Skeletal muscle tissue (tissue), 4 donors: Measurements from ENCODE around the gene CFAP46. TPM values are rescaled to one million over a fixed set of nuclear protein-coding genes. Genes with fewer than 3 reads are reported as not detected.

Experiments
- H3K27ac ChIP-seq: one replicate; pipeline ENCODE4 v1.7.0; 2013; ENCODE audit warnings: mild to moderate bottlenecking, low read depth, low read length, inconsistent platforms
- H3K27me3 ChIP-seq, 3 donors: one replicate each; pipeline ENCODE4 v1.7.0; 2013; ENCODE audit warnings: low read length in 3 of 3; ENCODE audit not compliant: control insufficient read depth in 3 of 3, insufficient read depth in 3 of 3
- H3K36me3 ChIP-seq, 3 donors: one replicate each; pipeline ENCODE4 v1.7.0; 2013; ENCODE audit warnings: low read length in 3 of 3; ENCODE audit not compliant: control insufficient read depth in 3 of 3, insufficient read depth in 3 of 3
- H3K4me1 ChIP-seq, 3 donors: one replicate each; pipeline ENCODE4 v1.7.0; 2013; ENCODE audit warnings: low read length in 3 of 3, mild to moderate bottlenecking in 3 of 3; ENCODE audit not compliant: control insufficient read depth in 3 of 3, insufficient read depth in 3 of 3
- H3K4me3 ChIP-seq, 3 donors: one replicate each; pipeline ENCODE4 v1.7.0; 2013; ENCODE audit warnings: low read length in 3 of 3
- H3K9ac ChIP-seq, 3 donors: one replicate each; pipeline ENCODE4 v1.7.0; 2013; ENCODE audit warnings: low read length in 3 of 3, mild to moderate bottlenecking in 3 of 3, moderate library complexity in 2 of 3, low read depth in 1 of 3
- H3K9me3 ChIP-seq, 3 donors: one replicate each; pipeline ENCODE4 v1.7.0; 2013; ENCODE audit warnings: low read length in 3 of 3; ENCODE audit not compliant: control insufficient read depth in 3 of 3
- total RNA-seq: library from RNA; depleted of rRNA; stranded (reverse); fragments of >200 nt; gene quantifications from one replicate; pipeline ENCODE4 v1.2.3, GENCODE V29; 2014
- donor health status: Osteomylitis.

CFAP46 gene
- total RNA-seq, 1 donor from 2014 or later = not detected

GRCh38 chr10:132815168-132815857 is 127.1 kb downstream of the CFAP46 start:
- no peak overlapping the region for H3K27ac ChIP-seq
- no peak overlapping the region for H3K4me3 ChIP-seq
- peaks cover 0 to 28% (median 2%) of the 10 kb centered on the region in 3 donors for H3K27me3 ChIP-seq
- no peaks in the 10 kb centered on the region for H3K4me1 ChIP-seq
- H3K9me3 ChIP-seq = no peaks in the 10 kb centered on the region
- no peak overlapping the region for H3K9ac ChIP-seq
- peaks cover 0 to 6% (median 5%) of the 10 kb centered on the region in 3 donors for H3K36me3 ChIP-seq

- Histone ChIP-seq H3K36me3 (peaks cover 0 to 3% (median 0%) of the 10 kb centered on the region in 3 donors), H3K9me3 (no peaks in the 10 kb centered on the region)
These were observed 127.9 kb downstream of the CFAP46 start for GRCh38 chr10:132814469-132814856.

GRCh38 chr10:132813560-132814468 is 128.6 kb downstream of the CFAP46 start:
- H3K27me3 ChIP-seq = peaks cover 0 to 29% (median 2%) of the 10 kb centered on the region in 3 donors
- H3K4me3 ChIP-seq = no peak overlapping the region
- no peaks in the 10 kb centered on the region for H3K4me1 ChIP-seq
- peaks cover 0 to 3% (median 0%) of the 10 kb centered on the region in 3 donors for H3K36me3 ChIP-seq
- H3K9ac ChIP-seq = no peak overlapping the region
- H3K27ac ChIP-seq = no peak overlapping the region
- H3K9me3 ChIP-seq = no peaks in the 10 kb centered on the region

More at GRCh38 chr10:132814469-132814856, 127.9 kb downstream of the CFAP46 start:
- H3K27ac ChIP-seq = no peak overlapping the region
- H3K9ac ChIP-seq = no peak overlapping the region
- no peak overlapping the region for H3K4me3 ChIP-seq
- no peaks in the 10 kb centered on the region for H3K4me1 ChIP-seq
- peaks cover 0 to 28% (median 2%) of the 10 kb centered on the region in 3 donors for H3K27me3 ChIP-seq

- Histone ChIP-seq H3K9ac (no peak overlapping the region), H3K9me3 (no peaks in the 10 kb centered on the region), H3K4me3 (no peak overlapping the region), H3K4me1 (no peaks in the 10 kb centered on the region), H3K27me3 (peaks cover 0 to 29% (median 2%) of the 10 kb centered on the region in 3 donors), H3K27ac (no peak overlapping the region), H3K36me3 (peaks cover 0 to 3% (median 0%) of the 10 kb centered on the region in 3 donors)
These were observed 129.4 kb downstream of the CFAP46 start for GRCh38 chr10:132813001-132813401.

- no peak overlapping the region for H3K27ac ChIP-seq
- no peaks in the 10 kb centered on the region for H3K4me1 ChIP-seq
- peaks cover 0 to under 1% (median 0%) of the 10 kb centered on the region in 3 donors for H3K36me3 ChIP-seq
- H3K9me3 ChIP-seq = no peaks in the 10 kb centered on the region
- peaks cover 0 to 25% (median 2%) of the 10 kb centered on the region in 3 donors for H3K27me3 ChIP-seq
- no peak overlapping the region for H3K9ac ChIP-seq
- no peak overlapping the region for H3K4me3 ChIP-seq
These were observed 129.8 kb downstream of the CFAP46 start for GRCh38 chr10:132812520-132812919.

GRCh38 chr10:132811891-132812481 is 130.4 kb downstream of the CFAP46 start:
- Histone ChIP-seq H3K27ac (no peak overlapping the region), H3K27me3 (peaks cover 0 to 24% (median 2%) of the 10 kb centered on the region in 3 donors), H3K36me3 (no peaks in the 10 kb centered on the region), H3K9me3 (no peaks in the 10 kb centered on the region), H3K9ac (no peak overlapping the region), H3K4me3 (no peak overlapping the region), H3K4me1 (no peaks in the 10 kb centered on the region)

GRCh38 chr10:132810807-132811700 is 131.3 kb downstream of the CFAP46 start:
- H3K27me3 ChIP-seq = peaks cover 0 to 27% (median 2%) of the 10 kb centered on the region in 3 donors

GRCh38 chr10:132810141-132810806 is 132.1 kb downstream of the CFAP46 start:
- Histone ChIP-seq H3K4me1 (no peaks in the 10 kb centered on the region), H3K27ac (no peak overlapping the region), H3K9me3 (no peaks in the 10 kb centered on the region), H3K27me3 (peaks cover 0 to 30% (median 2%) of the 10 kb centered on the region in 3 donors), H3K36me3 (no peaks in the 10 kb centered on the region), H3K4me3 (no peak overlapping the region), H3K9ac (no peak overlapping the region)

More at GRCh38 chr10:132810807-132811700, 131.3 kb downstream of the CFAP46 start:
- Histone ChIP-seq H3K9ac (no peak overlapping the region), H3K4me3 (no peak overlapping the region), H3K9me3 (no peaks in the 10 kb centered on the region), H3K4me1 (no peaks in the 10 kb centered on the region), H3K36me3 (no peaks in the 10 kb centered on the region), H3K27ac (no peak overlapping the region)
